Activated CD4-positive, alpha-beta T cell treated with anti-CD3 and anti-CD28 coated beads for 36 hours (primary cell): ENCODE results near the gene RHBG. TPM values are rescaled to one million over a fixed set of nuclear protein-coding genes. Genes with fewer than 3 reads are reported as not detected.

Source experiments
- ATAC-seq: fragments of 200-7000 bp; cut with Tn5 transposase; one replicate; pipeline ENCODE4 v1.10.0; 2021; ENCODE audit warnings: mild to moderate bottlenecking, moderate library complexity
- CTCF ChIA-PET: fragments of 350-600 bp; sonication (Branson Sonifier 250); formaldehyde crosslinking; loops from one replicate; lab custom pipeline; 2021; ENCODE audit warnings: antibody characterized with exemption; lab: Charles Lee
- POLR2A ChIA-PET: fragments of 350-600 bp; sonication (Branson Sonifier 250); formaldehyde crosslinking; loops from one replicate; lab custom pipeline; 2021; ENCODE audit warnings: antibody characterized with exemption, inconsistent platforms; lab: Charles Lee
- DNase-seq: peaks from one replicate; pipeline ENCODE4 v3.0.0-alpha.2; 2020
- H3K27ac Mint-ChIP-seq: one replicate; pipeline ENCODE4 v1.8.0; 2021; ENCODE audit warnings: mixed read lengths
- H3K27me3 Mint-ChIP-seq: one replicate; pipeline ENCODE4 v1.8.0; 2021; ENCODE audit warnings: mixed read lengths
- H3K36me3 Mint-ChIP-seq: one replicate; pipeline ENCODE4 v1.8.0; 2021; ENCODE audit warnings: low read depth, mixed read lengths
- H3K4me1 Mint-ChIP-seq: one replicate; pipeline ENCODE4 v1.8.0; 2021; ENCODE audit warnings: mixed read lengths
- H3K4me3 Mint-ChIP-seq: one replicate; pipeline ENCODE4 v1.8.0; 2021; ENCODE audit warnings: mild to moderate bottlenecking, moderate library complexity, mixed read lengths
- H3K9me3 Mint-ChIP-seq: one replicate; pipeline ENCODE4 v1.8.0; 2021; ENCODE audit warnings: low read depth, mixed read lengths
- intact Hi-C, 2 experiments: fragments of 100-400 bp; cut with DNase I in 1 of 2; cut with micrococcal nuclease in 1 of 2; formaldehyde crosslinking; loops; one replicate each; pipeline versions ENCODE4 v1.14.2 to v1.15.1; 2022 to 2024; cut with DNase I, micrococcal nuclease
- total RNA-seq, 2 experiments: library from RNA; stranded (reverse); gene quantifications; one replicate each; pipeline ENCODE4 v1.2.3, GENCODE V29; 2021

Gene RHBG
- total RNA-seq, 2 experiments from 2014 or later: not detected

DNA sequence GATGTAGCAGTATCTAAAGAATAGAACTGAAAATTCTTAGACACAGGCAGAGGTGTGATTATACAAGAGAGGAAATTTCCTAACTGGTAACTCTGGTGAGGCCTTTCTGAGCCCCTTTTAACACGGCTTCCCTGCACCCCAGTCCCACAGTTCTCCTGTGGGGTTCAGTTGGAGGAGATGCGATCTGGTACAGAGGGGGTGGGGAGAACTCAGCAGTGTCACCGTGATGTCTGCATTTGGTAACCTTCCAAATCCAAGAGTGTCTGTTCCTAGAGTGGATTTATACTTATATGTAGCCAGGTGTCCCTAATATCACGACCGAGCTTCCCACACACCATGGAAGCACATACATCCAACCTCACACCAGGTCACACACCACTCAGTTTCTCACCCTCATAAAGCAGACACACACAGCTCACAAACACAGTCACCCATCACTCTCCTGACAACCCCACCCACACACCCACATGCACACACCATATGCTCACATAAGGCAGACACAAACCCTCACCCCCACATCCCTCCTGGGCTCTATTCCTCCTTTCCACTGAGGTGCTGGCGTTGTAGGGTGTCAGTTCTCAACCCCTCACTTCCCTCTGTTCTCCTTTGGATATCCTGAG, 48.5 kb downstream of the RHBG start:
- Mint-ChIP-seq H3K4me1 (peaks cover 17% of the 10 kb centered on the region), H3K27ac (no peak overlapping the region), H3K4me3 (no peak overlapping the region), H3K27me3 (peaks cover 64% of the 10 kb centered on the region), H3K9me3 (no peaks in the 10 kb centered on the region), H3K36me3 (no peaks in the 10 kb centered on the region)
- intact Hi-C loops: no loop called here
- ChIA-PET CTCF (interaction anchor here (1.0 to 13.8 kb wide), 2 partner anchors 32 to 37 kb away, joined by 6 to 74 read pairs; no protein-coding TSS in a partner anchor), POLR2A (interaction anchor here (0.6 kb wide), 1 partner anchor 95 kb away, joined by 5 read pairs; no protein-coding TSS in a partner anchor)
- no peak for ATAC-seq
- no peak for DNase-seq

DNA sequence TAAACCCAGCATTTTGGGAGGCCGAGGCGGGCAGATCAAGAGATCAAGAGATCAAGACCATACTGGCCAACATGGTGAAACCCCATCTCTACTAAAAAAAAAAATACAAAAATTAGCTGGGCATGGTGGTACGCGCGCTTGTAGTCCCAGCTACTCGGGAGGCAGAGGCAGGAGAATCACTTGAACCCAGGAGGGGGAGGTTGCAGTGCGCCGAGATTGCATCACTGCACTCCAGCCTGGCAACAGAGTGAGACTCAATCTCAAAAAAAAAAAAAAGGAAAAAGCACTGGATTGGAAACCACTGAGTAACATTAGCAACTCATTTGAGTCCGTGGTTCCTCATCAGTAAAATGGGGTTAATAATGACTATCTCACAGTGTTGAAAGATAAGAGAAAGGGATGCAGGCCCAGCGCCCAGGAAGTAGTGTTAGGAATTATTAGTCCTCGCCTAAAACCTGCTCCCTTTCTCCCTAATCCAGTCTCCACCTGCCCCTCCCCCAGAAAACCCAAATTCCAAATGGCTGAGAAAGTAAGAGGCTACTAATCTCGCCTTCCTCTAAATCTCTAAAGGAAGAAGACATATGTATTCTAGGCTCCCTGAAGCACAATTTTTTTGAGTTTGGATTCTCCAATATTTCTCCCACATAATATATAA, 49.5 kb downstream of the RHBG start:
- CTCF ChIA-PET: interaction anchor here (0.6 to 13.8 kb wide), 12 partner anchors 12 to 1094 kb away, joined by 3 to 74 read pairs (median 4); no protein-coding TSS in a partner anchor
- Mint-ChIP-seq H3K36me3 (no peaks in the 10 kb centered on the region), H3K27ac (no peak overlapping the region), H3K4me3 (no peak overlapping the region), H3K27me3 (peaks cover 73% of the 10 kb centered on the region), H3K4me1 (peaks cover 17% of the 10 kb centered on the region), H3K9me3 (no peaks in the 10 kb centered on the region)
- ATAC-seq: no peak
- intact Hi-C loops: no loop called here
- DNase-seq: no peak
- POLR2A ChIA-PET: no interaction called here

DNA sequence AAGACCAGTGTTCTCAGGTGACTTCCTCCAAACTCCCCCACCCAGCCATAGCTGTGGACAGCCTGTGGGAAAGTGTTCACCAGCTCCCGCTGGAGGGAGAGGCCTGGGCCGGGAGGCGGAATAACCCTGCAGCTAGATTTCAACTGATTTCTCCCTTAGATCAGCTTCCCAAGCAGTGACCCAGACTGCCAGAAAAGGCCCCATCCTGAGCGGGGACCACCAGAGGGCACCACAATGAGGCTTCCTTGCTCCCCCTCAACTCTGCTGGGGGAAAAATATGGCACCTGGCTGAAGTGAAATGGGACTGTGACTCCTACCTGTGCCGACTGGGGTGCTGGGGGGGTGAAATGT, 50.8 kb downstream of the RHBG start:
- DNase-seq: peak; percentile 35
- peaks cover 17% of the 10 kb centered on the region for H3K4me1 Mint-ChIP-seq
- peaks cover 76% of the 10 kb centered on the region for H3K27me3 Mint-ChIP-seq
- H3K4me3 Mint-ChIP-seq: peak overlapping the region; percentile 70
- intact Hi-C loops: loop anchor here in 1 of 2 experiments (2.0 kb wide), 1 partner anchor 19 kb away; no protein-coding TSS in a partner anchor
- POLR2A ChIA-PET: no interaction called here
- CTCF ChIA-PET: interaction anchor here (0.5 to 13.8 kb wide), 8 partner anchors 9 to 237 kb away, joined by 3 to 74 read pairs (median 6); no protein-coding TSS in a partner anchor
- no peak overlapping the region for H3K27ac Mint-ChIP-seq
- H3K36me3 Mint-ChIP-seq: no peaks in the 10 kb centered on the region
- peak; percentile 3 for ATAC-seq
- no peaks in the 10 kb centered on the region for H3K9me3 Mint-ChIP-seq

DNA sequence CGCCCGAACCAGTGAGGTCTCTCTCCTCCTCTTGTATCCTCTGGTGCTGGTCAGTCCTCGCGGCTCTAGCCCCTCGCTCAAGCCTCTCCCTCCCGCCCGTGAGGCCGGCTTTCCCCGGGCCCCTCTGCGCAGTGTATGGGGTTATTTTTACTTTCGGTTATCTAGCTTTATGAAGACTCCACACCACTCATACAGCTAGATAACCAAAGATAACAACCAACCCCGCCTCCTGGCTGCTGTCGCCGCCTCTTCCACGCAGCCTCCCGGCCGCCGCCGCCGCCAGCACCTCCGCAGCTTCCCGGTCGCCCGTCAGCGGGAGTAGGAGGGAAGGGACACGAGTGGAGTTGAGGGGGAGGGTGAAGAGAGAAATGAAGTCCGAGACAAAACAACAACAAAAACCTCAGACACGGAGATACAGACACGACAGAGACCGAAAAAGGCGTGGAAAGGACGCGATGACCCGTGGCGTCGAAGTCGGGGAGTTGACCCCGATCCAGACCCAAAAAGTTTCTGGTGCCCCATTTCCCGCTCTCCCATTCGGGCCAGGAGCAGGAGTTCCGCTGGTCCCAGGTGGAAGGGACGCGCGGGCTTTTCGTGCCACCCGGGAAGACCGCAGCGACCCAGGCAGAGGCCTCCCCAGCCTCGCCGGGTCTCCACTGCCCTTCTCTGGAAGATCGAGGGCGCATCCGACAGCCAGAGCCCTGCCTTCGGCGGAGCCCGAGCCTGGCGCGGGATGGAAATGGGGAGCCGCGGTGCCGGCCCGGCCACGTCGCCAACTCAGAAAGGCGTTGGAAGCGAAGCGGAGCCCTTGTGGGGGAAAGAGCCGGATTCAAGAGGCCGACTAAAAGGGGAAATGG, 51.4 kb downstream of the RHBG start:
- peaks cover 73% of the 10 kb centered on the region for H3K27me3 Mint-ChIP-seq
- peak overlapping the region; percentile 70 for H3K4me3 Mint-ChIP-seq
- peak; percentile 73 for ATAC-seq
- POLR2A ChIA-PET: no interaction called here
- DNase-seq: peak; percentile 55
- no peaks in the 10 kb centered on the region for H3K9me3 Mint-ChIP-seq
- H3K36me3 Mint-ChIP-seq: no peaks in the 10 kb centered on the region
- no peak overlapping the region for H3K27ac Mint-ChIP-seq
- CTCF ChIA-PET: interaction anchor here (0.5 to 13.8 kb wide), 7 partner anchors 8 to 237 kb away, joined by 3 to 74 read pairs (median 7); no protein-coding TSS in a partner anchor
- intact Hi-C loops: loop anchor here (1.0 to 2.0 kb wide), 2 partner anchors 13 to 18 kb away; no protein-coding TSS in a partner anchor
- H3K4me1 Mint-ChIP-seq: peaks cover 17% of the 10 kb centered on the region

DNA sequence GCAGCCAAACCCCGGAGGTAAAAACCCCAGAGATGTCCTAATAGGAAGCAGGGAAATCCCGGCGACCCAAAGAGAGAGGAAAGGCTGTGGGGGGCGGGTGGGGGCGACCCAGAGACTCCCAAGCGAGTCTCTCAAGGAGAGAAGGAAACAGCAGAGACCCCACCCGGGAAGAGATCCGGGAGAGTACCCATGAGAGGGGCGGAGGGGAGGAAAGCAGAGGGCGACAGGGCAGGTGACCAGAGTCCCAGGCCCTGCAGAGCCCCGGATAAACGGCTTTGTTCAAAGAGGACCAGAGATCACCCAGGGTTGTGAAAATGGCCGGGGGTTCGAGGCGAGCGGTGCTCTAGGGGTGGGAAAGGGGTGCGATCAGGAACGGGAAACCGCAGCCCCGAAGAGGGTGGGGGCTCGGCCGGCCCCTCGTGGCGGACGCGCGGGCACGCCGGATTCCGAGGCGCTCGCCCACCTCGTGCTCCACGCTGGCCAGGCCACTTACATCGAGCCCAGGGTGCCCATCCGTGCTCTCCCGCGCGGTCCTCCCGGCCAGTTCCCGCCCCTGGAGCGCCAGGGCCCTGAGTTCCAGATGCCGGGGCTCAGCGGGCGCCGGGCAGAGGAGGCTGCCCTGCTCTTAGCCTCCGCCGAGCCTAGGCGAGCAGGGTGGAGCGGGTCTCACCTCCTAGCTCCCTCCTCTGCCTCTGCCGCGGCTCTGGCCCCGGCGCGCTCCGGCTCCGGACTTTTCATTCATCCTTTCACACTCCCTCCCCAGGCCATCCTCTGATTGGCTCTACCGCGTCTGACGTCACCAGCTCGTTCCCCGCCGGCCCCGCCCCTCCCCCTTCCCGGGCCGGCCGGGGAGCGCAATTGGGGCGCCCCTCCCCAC, 52.3 kb downstream of the RHBG start:
- H3K27me3 Mint-ChIP-seq: peaks cover 75% of the 10 kb centered on the region
- no peak overlapping the region for H3K27ac Mint-ChIP-seq
- H3K36me3 Mint-ChIP-seq: no peaks in the 10 kb centered on the region
- DNase-seq: peak; percentile 85
- H3K9me3 Mint-ChIP-seq: no peaks in the 10 kb centered on the region
- H3K4me1 Mint-ChIP-seq: peaks cover 17% of the 10 kb centered on the region
- intact Hi-C loops: loop anchor here (1.0 to 2.0 kb wide), 2 partner anchors 12 to 18 kb away; no protein-coding TSS in a partner anchor
- ChIA-PET CTCF (interaction anchor here (0.5 to 2.7 kb wide), 6 partner anchors 11 to 329 kb away, joined by 3 to 11 read pairs (median 5); no protein-coding TSS in a partner anchor), POLR2A (interaction anchor here (0.6 kb wide), 1 partner anchor 331 kb away, joined by 3 read pairs; no protein-coding TSS in a partner anchor)
- peak overlapping the region; percentile 70 for H3K4me3 Mint-ChIP-seq
- ATAC-seq: peak; percentile 92

DNA sequence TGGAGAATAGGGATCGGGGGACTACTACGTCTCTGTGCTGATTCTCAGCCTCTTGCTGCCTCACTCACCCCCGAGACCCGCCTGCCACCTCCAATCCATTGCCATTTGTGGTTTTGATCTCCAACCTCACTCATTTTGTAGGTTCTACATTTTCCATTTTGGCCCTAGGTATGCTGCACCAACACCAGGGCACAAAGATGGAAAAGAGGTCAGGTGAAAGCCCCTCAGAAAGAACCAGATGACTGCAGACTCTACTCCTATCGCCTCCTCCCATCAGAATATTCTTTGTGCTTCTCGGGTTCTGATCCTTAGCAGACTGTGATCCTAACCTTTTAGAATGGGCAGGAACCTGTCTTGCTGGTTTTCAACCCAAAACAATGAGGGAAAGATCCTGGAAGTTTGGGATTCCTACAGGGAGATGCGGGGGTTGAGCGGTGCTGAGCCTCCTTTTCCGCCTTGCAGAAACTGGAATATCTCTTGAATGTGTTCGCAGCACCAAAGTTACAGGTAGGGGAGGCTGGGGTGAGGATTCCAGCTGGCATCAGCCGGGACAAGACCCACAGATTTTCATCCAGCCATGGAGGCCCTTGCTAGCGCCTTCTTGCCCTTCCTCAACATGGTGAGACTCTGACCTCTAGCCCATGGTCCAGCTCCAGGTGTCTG, 53.1 kb downstream of the RHBG start:
- ChIA-PET CTCF (interaction anchor here (0.7 to 4.6 kb wide), 5 partner anchors 10 to 202 kb away, joined by 3 to 28 read pairs (median 7); no protein-coding TSS in a partner anchor), POLR2A (no interaction called here)
- Mint-ChIP-seq H3K4me1 (peaks cover 17% of the 10 kb centered on the region), H3K36me3 (no peaks in the 10 kb centered on the region), H3K9me3 (no peaks in the 10 kb centered on the region), H3K27me3 (peaks cover 79% of the 10 kb centered on the region), H3K4me3 (peak overlapping the region; percentile 39), H3K27ac (no peak overlapping the region)
- DNase-seq (no peak), ATAC-seq (no peak)
- intact Hi-C loops: loop anchor here (1.0 to 2.0 kb wide), 2 partner anchors 11 to 17 kb away; no protein-coding TSS in a partner anchor

DNA sequence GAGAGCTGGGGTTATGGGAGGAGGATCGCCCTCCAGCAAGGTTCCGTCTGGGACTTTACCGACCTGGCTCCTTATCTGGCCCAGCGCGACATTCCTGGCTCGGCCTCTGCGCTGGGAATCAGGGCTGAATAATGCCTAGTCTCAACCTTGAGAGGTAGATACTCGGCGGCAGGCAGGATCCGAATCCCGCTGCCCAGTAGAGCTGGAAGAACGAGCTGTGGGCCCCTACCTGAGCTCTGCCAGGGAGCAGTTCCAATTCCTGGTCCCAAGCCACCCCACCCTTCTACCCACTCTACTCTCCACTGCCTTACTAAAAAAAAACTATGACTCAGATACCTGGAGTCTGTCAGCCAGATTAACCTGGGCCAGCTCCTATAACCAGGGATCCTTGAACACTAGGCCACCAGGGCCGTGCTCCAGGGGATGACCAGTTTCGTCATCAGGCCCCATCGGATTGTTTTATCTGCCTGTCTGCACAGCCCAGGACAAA, 53.6 kb downstream of the RHBG start:
- intact Hi-C loops: no loop called here
- Mint-ChIP-seq H3K27me3 (peaks cover 80% of the 10 kb centered on the region), H3K27ac (no peak overlapping the region), H3K36me3 (no peaks in the 10 kb centered on the region), H3K4me3 (no peak overlapping the region), H3K9me3 (no peaks in the 10 kb centered on the region), H3K4me1 (peaks cover 17% of the 10 kb centered on the region)
- no peak for ATAC-seq
- ChIA-PET CTCF (interaction anchor here (0.6 to 4.6 kb wide), 7 partner anchors 9 to 179 kb away, joined by 3 to 28 read pairs (median 4); partner anchors contain the start of gene GPATCH4), POLR2A (interaction anchor here (0.6 kb wide), 1 partner anchor 10 kb away, joined by 3 read pairs; no protein-coding TSS in a partner anchor)
- no peak for DNase-seq

DNA sequence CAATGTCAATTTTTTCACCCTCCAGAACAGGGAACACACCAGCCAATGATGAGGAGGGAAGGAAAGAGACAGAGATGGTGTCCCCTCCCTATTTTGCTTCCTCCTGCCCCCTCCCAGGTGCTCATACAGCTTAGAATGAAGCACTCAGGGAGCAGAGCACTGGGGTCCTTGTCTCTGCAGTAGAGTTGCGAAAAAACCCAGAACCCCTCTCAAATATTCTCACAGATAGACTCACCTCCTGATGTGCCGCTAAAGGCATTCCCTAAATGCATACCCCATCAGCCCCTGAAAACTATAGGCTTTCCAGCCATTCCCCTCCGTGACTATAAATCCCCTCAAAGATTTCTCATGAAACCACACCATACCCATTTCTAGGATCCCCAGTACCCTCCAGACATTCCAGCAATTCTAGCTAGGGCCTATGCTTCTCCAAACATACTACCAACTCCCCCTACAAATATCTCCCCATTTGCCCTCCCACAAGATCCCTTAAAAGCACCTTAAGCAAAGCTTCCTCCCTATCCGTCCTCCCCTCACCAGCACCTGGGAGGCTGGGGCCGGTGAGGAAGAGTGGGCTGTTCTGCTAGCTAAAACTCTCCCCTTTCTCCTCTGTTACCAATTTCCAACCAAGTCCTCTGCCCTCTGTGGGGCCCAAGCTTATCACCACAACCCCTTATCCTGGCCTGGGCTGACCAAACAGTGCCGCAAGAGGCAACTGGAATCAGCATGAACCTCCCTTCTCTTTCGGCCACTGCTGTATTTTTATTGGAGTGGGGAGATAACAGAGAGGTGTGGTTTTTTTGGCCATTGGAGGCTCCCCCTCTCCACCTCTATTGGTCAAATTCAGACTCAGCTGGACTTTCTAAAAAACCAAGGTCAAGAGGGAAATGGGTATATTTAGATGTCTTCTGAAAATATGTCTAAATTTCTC, 54.7 kb downstream of the RHBG start:
- Mint-ChIP-seq H3K4me3 (no peak overlapping the region), H3K9me3 (no peaks in the 10 kb centered on the region), H3K36me3 (no peaks in the 10 kb centered on the region), H3K27me3 (peaks cover 82% of the 10 kb centered on the region), H3K27ac (no peak overlapping the region), H3K4me1 (peaks cover 17% of the 10 kb centered on the region)
- intact Hi-C loops: no loop called here
- ATAC-seq: no peak
- ChIA-PET CTCF (interaction anchor here (0.6 to 4.6 kb wide), 10 partner anchors 8 to 178 kb away, joined by 3 to 28 read pairs (median 3); partner anchors contain the start of gene GPATCH4), POLR2A (interaction anchor here (0.6 kb wide), 1 partner anchor 9 kb away, joined by 3 read pairs; no protein-coding TSS in a partner anchor)
- DNase-seq: no peak
